C1 segment of cervical spinal cord (tissue), 14 donors: Measurements from ENCODE around the gene DNAI2.

Source experiments
- DNase-seq, 14 donors: peaks; one replicate each; lab custom pipeline; 2025; lab: John Stamatoyannopoulos, UW

DNAI2 gene

GRCh38 chr17:74339537-74340195 lies 65.6 kb downstream of the DNAI2 start:
- no peak for DNase-seq

GRCh38 chr17:74340470-74341023 lies 66.5 kb downstream of the DNAI2 start:
- DNase-seq, result peak in 6 of 14 donors; percentile 6 to 53 (median 22)

DNA sequence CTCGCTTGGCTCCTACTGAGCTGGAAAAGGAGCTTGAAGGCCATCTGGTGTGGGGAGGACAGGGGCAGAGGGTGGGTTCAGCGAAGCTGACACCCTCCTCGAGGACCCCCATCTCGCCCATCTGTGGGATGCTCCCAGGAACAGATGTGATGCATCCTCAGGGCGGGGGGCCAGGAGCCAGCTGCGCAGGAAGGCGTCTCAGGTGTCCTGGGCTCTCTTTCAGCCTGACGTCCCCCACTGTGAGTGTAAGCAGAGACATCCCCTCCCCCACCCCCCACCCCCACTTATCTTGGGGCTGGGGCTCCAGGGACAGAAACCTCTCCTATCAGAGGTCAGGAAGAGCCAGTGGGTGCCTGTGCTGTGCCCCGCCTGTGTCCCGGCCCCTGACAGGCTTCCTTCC lies 68.2 kb downstream of the DNAI2 start:
- no peak for DNase-seq

DNA sequence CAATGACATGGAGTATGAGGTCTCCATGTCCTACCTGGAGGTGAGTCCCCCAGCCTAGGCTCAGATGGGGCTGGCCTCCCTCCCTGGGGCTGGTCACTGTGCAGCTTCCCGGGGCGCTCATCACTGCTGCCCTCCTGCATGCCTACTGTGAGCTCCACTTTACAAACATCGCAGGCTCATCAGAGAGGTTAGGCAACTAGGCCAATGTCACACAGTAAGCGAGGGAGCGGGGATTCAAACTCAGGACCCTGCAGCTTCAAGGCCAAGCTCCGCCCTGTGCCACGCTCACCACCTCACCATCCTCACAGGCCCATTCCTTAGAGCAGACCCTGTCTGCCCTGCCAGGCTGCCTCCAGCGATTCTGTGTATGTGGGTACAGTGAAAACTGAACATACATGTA lies 69.1 kb downstream of the DNAI2 start:
- DNase-seq, result no peak

- no peak for DNase-seq
Measured at GRCh38 chr17:74343526-74344284, 69.7 kb downstream of the DNAI2 start.

DNA sequence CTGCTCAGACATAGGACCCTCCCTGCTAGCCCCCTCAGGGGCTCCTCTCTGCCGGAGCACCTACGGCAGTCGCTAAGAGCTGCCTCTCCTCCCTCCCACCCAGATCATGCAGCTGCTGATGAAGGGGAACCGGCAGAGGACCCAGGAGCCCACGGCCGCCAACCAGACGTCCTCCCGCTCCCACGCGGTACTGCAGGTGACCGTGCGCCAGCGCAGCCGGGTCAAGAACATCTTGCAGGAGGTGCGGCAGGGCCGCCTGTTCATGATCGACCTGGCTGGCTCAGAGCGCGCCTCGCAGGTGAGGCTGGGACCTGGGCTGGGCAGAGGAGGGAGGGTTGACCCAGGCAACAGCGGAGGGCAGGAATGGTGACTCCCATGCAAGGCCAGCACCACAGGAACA lies 70.6 kb downstream of the DNAI2 start:
- no peak for DNase-seq

DNA sequence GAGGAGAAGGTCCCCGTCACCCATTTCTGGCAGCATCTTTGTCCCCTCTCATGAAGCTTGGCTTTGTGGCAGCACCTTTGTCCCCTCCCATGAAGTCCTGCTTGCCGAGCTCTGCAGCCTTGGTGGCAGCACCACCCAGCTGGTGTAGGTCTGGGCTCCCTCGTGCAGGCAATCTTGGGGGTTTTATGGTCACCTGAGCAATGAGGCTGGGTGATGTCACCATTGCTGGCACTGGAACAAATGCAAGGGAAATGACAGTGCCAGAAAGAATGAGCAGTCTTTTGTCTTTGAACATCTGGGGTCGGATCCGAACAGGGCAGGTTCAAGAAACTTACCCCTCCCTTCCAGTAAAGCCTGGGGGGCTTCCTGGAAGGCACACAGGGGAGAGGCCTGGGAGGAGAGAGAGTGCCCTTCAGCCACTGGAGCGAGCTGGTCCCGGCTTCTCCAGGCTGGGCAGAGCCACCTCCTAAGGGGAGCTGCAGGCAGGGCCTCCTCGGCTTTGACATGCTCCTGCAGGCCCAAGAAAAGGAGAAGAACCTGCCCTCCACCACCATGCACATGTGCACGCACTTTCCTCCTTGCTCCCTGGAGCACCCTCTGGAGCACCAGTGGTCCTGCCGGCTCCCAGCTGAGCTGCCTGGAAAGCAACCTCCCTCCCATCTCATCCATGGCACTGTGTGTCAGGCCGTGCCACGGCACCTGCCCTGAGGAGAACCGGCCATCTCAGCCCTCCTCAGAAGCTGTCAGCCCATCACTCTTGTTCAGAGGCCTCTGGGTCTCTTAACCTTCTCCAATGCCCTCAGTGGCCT lies 71.6 kb downstream of the DNAI2 start:
- no peak for DNase-seq

DNA sequence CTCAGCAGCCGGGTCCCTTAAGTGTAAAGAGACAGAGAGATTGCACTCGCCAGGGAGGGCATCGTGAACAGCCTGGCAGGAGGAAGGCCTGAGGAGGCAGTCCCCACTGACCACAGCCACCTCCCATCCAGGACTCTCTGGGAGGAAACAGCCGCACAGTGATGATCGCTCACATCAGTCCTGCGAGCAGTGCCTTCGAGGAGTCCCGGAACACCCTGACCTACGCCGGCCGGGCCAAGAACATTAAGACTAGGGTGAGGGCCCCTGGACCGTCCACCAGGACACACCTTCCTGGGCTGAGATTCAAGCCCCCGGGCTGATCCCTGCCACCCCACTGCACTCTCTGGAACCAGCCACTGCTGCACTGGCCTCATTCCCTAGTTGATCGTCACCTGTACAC lies 73.6 kb downstream of the DNAI2 start:
- no peak for DNase-seq

- DNase-seq, result no peak
Measured at GRCh38 chr17:74349120-74349519, 75.1 kb downstream of the DNAI2 start.

DNA sequence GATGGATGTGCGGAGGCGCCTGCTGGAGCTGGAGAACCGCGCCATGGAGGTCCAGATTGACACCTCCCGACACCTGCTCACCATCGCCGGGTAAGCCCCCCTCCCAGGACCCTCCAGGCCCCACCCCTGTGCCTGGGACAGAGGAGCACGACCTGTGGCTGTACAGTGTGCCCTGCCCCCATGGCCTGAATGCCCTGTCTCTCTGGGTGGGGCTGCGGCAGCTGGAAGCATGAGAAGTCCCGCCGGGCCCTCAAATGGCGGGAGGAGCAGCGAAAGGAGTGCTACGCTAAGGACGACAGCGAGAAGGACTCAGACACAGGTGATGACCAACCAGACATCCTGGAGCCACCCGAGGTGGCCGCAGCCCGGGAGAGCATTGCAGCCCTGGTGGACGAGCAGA lies 76.5 kb downstream of the DNAI2 start:
- no peak for DNase-seq

DNA sequence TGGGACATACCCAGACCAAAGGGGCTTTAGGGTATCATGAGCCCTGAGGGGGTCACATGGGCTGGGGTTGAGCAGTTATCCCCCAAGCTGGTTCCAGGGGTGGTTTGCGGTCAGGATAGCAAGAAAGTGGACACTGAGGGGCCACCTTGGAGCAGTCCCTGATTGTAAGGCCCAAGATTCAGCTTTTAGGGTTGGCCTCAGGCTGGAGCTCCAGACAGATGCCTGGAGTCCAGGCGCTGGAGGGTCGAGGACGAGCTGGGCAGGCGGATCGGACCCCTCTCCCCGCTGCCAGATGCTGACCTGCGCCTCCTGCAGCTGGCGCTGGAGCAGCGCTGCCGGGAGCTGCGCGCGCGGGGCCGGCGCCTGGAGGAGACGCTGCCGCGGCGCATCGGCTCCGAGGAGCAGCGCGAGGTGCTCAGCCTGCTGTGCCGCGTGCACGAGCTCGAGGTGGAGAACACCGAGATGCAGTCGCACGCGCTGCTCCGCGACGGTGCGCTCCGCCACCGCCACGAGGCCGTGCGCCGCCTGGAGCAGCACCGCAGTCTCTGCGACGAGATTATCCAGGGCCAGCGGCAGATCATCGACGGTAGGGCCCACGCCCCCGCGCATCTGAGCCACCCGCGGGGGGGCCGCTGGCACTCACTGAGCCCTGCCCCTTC lies 77.6 kb downstream of the DNAI2 start:
- DNase-seq, result no peak

GRCh38 chr17:74353446-74354060 lies 79.5 kb downstream of the DNAI2 start:
- DNase-seq, result no peak

- DNase-seq, result peak in 1 of 14 donors; percentile 20
Measured at GRCh38 chr17:74354123-74354522, 80.1 kb downstream of the DNAI2 start.

DNA sequence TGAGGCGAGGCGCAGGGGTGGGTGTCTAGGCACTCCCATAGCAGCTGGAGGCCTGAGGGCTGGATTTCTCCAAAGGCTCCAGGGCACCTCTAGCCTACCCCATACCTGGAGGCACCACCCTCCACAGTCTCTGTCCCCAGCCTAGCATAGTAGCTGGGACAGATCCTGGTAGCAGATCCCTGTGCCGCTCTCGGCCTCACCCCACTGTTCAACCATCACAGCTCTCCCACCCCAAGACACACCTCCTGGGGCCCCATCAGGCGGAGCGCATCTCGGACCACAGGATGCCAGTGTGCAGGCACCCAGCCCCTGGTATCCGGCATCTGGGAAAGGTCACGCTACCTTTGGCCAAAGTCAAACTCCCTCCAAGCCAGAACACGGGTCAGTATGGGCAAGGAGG lies 80.5 kb downstream of the DNAI2 start:
- DNase-seq, result no peak

DNA sequence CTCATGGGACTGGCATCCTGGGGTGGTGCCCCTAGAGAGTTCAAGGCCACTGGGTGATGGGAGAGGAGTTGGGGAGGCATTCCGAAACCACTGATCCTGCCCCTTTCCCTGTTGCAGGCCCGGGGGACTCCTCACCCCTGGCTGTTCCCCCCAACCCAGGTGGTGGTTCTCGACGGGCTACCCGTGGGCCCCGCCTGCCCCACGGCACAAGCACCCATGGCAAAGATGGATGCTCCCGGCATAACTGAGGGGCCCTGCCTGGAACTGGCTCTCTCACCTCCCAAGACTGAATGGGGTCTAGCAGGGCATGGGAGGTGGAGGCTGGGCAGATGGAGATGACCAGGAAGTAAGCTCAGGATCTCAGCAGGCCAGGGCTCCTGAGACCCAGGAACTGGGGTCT lies 81.0 kb downstream of the DNAI2 start:
- no peak for DNase-seq

GRCh38 chr17:74356646-74357465 lies 82.8 kb downstream of the DNAI2 start:
- no peak for DNase-seq

- no peak for DNase-seq
Measured at GRCh38 chr17:74357466-74357809, 83.4 kb downstream of the DNAI2 start.

DNA sequence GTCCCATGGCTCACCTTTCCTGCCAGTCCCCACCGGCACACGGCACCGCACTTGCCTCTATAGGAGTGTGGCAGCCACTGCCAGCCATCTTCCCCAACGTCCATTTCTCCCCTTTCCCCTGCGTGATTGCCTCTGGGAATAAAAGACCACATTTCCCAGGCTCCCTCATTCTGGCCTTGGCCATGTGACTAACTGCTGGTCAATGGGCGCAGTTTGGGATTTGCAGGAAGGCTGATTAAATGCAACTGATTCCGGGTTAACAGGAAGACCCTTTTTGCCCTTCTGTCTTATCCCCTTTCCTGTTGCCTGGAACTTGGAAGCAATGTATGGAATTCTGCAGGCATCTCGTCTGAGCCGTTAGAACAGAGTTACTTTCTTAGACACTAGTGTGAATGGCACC lies 84.7 kb downstream of the DNAI2 start:
- no peak for DNase-seq

- no peak for DNase-seq
Measured at GRCh38 chr17:74359916-74360315, 85.9 kb downstream of the DNAI2 start.

- DNase-seq, result no peak
Measured at GRCh38 chr17:74360899-74361229, 86.8 kb downstream of the DNAI2 start.
